Stimulated activated CD4-positive, alpha-beta T cell treated with anti-CD3 and anti-CD28 coated beads, Interleukin-4, amount 100 ng/mL, for 48 hours (primary cell): ENCODE measurements around the gene TRDN.
A peak's percentile ranks its signal among the peaks of the same experiment; 100 is the strongest.
"Not testable (repeated sequence)": the region's sequence is repeated elsewhere in the genome, so short reads cannot be mapped to it uniquely, and the experiment has no call there.

Experiments
- DNase-seq, 2 donors: peaks; one replicate each; pipeline ENCODE4 v3.0.0-alpha.2; 2020; ENCODE audit warnings: low read depth in 2 of 2

TRDN gene

DNA sequence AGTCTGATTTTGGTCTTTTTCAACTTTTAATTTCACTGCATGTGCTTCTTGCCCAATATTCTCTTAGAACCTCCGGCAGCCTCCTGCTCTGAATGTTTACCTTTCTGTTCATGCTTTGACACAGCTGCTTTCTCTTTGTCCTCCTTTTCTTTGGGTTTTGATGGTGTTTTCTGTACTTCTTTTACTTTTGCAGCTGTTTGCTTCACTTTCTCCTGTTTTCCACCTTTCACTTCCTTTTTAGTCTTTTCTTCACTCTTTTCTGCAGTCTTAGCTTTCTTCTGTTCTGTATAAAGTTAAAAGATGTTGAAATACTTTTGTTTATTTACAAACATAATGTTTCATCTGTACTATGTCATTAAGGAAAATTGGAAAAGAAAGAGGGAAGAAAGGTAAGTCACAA, 133.1 kb downstream of the TRDN start:
- DNase-seq: no peak

DNA sequence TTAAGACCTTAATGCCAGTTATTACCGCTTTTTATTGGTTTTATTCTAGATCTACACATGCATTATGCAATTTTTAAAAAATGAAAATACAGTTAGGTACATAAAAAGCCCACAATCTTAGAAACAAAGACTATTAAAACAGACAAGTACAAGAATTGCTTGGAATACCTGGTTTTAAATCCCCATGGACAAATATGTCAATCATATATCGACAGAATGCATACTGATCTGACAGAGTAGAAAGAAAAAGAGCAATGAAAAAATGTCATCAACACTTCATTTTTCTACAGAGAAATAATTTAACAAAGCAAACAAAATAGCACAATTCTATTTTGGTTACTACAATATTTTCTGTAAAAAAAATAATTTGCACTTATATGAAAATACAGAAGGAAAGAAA, 139.7 kb downstream of the TRDN start:
- no peak for DNase-seq

DNA sequence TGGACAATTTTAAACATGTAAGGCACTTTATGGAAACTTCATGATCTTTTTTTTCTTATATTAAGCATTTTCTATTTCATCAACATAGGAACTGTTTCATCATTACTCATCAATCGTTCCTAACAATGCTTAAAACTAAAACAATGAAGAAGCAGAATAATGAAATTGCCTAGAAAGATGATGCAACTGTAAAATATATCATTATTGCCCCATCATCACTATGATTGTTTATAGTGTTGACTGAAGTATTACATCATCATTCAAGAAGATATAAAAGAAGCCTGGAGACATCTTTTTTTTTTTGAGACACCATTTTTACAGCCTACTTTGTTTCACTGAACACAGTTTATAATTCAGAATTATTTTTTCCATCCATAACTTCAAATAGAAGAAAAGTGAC, 147.2 kb downstream of the TRDN start:
- DNase-seq: no peak

DNA sequence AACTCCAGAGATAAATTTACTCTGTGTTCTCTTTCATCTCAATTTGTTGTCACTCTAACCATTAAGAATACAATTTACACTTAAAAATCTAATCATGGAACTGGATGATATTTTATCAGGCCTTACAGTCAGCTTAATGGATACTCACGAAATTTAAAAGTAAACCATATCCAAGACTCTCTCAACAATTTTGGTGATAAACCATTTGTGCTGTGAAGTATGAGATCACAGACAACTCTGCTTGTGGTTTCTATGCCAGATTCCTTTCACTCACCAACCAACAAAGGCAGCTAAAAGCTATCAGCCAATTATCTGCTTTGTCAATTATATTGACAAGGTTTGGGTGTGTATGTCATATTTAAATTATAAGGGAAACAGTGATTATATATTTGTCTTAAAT, 155.8 kb downstream of the TRDN start:
- no peak for DNase-seq

DNA sequence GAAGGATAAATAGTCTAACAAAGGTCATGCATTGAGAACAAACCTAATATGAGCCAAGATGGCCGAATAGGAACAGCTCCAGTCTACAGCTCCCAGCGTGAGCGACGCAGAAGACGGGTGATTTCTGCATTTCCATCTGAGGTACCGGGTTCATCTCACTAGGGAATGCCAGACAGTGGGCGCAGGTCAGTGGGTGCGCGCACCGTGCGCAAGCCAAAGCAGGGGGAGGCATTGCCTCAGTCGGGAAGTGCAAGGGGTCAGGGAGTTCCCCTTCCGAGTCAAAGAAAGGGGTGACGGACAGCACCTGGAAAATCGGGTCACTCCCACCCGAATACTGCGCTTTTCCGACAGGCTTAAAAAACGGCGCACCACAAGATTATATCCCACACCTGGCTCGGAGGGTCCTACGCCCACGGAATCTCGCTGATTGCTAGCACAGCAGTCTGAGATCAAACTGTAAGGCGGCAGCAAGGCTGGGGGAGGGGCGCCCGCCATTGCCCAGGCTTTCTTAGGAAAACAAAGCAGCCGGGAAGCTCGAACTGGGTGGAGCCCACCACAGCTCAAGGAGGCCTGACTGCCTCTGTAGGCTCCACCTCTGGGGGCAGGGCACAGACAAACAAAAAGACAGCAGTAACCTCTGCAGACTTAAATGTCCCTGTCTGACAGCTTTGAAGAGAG, 164.6 kb downstream of the TRDN start:
- DNase-seq: not testable (repeated sequence)

DNA sequence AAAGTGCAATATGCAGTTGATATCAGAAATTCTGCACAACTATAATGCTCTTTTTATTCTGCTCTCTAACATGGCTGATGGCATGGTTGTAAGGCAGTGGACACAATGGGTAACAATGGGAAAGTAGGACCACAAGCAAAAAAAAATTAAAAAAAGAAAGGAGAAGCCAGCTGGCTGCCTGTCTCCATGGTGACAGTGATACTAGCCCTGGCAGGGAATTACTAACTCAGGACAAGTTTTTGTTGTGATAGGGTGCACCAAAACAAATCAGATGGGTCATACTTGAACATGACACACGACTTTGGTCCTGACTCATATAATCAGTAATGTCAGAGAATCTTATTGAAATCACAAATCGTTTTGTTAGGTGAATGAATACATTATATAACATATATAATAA, 169.4 kb downstream of the TRDN start:
- no peak for DNase-seq

DNA sequence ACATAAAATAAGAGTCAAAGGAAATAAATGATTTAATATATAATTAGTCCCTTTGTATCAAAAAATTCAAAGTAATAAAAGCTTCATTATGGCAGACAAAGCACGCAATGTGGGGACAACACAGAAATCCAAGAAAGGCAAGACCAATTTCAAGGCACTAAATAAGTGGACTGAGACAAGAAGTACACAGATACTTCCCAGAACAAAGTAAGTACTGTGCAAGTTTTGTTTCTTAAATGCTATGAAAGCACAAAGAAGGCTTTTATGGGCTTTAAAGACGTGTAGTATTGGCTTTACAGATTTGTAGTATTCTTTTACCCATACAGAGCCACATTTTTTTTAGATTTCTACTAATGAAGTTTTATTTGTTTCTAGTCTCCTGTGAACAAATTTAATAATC, 174.6 kb downstream of the TRDN start:
- no peak for DNase-seq

DNA sequence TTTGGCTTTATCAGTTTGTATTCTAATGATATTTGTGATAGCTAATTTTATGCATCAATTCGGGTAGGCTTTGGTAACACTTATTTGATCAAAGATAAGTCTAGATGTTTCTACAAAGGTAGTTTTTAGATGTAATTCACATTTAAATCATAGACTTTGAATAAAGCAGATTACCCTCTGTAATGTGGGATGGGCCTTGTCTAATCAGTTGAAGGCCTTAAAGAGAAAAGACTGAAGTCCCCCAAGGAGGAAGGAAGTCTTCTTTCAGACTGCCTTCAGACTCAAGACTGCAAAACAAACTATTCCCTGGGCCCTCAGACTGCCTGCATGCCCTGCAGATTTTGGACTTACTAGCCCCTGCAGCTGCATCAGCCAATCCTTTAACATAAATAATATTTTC, 178.5 kb downstream of the TRDN start:
- no peak for DNase-seq

DNA sequence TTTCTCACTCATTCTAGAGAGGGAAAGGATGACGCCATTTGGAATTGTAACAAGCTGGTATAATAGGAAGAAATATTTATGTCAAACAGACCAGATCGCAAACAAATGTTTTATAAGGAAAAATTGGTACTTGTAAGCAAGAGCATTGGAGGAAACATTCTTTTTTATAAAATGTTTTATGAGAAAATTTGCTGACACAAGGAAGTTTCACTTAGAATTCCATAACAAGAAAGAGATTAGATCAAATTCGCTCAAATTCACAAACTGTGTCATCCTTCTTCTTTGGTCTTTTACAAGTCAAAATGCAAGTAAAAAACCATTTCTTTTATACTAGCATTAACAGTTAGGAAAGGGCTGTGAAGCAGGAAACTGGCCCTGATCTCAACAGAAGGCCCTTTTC, 179.9 kb downstream of the TRDN start:
- no peak for DNase-seq

DNA sequence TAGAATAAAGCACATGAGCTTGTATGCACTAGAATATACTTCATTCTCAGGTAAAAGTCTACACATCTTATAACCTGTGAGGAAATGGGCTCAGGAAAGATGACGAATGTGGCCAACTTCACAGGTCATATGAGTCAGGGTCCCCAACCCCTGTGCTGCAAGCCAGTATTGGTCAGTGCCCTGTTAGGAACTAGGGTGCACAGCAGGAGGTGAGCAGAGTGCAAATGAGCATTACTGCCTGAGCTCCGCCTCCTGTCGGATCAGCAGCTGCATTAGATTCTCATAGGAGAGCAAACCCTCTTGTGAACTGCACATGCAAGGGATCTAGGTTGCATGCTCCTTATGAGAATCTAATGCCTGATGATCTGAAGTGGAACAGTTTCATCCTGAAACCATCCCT, 182.3 kb downstream of the TRDN start:
- no peak for DNase-seq

DNA sequence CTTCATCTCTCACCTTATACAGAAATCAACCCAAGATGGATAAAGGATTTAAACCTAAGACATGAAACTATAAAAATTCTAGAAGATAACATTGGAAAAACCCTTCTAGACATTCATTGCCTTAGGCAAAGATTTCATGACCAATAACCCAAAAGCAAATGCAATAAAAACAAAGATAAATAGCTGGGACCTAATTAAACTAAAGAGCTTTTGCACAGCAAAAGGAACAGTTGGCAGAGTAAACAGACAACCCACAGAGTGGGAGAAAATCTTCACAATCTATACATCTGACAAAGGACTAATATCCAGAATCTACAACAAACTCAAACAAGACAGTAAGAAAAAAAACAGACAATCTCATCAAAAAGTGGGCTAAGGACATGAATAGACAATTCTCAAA, 183.7 kb downstream of the TRDN start:
- DNase-seq: not testable (repeated sequence)

DNA sequence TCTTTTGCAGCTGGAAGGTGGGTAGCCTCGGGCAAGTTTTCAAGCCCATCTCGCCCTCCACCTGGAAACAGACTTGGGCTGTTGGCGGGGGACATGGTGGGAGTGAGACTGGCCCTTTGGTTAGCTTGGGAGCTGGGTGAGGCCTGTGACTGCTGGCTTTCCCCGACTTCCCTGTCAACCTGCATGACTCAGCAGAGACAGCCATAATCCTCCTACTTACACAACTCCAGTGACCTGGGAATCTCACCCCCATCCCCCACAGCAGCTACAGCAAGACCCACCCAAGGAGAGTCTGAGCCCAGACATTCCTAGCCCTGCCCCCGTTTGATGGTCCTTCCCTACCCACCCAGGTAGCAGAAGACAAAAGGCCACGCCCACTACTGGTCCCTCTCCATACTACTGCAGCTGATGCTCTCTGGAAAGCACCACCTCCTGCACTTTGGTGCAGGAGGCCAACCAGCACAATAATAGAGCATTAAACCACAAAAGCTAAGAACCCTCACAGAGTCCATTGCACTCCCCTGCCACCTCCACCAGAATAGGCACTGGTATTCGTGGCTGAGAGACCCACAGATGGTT, 188.4 kb downstream of the TRDN start:
- DNase-seq: no peak

DNA sequence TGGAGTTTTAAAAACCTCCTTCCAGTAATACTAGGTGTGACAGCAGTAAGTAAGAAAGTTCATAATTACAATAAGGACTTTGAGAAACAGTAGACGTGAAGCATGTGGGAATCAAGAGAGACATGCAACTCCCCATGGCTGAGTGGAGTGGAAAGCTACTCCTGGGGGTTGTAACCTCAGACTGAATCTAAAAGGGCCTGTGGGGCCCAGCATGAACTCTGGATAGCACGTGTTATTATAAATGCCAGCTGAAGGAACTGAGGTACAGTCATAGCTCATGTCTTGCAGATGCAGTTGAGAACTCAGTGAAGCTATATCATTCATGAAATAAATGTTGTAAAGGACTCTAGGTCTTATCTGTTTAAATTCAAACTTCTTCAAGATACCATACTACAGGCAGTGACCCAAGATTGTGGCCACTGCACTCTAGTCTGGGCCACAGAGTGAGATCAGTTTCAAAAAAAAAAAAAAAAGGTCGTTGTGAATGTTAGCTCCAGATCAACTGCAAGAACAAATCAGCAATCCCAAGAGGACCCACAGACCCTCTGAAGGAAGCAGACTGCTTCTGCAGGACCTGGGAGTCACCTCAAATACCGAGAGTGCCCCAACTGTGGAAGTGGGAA, 189.3 kb downstream of the TRDN start:
- no peak for DNase-seq

DNA sequence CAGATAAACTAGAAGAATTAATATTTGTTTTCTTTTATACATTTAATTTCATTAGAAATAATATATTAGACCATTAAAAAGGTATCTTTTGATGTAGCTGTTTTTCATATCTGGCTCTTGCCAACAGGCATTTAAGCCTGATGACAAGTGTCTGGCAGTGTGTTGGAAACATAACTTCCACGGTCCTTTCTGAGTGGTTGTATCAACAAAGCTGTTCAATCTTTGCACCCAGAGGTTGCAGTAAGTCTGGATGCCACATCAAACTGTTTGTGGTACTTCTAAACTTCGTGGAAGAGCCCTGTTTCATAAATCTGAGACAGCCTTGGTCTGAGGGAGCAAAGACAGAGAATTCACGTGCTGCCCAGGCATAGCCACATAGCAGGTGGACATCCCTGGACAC, 197.4 kb downstream of the TRDN start:
- no peak for DNase-seq

DNA sequence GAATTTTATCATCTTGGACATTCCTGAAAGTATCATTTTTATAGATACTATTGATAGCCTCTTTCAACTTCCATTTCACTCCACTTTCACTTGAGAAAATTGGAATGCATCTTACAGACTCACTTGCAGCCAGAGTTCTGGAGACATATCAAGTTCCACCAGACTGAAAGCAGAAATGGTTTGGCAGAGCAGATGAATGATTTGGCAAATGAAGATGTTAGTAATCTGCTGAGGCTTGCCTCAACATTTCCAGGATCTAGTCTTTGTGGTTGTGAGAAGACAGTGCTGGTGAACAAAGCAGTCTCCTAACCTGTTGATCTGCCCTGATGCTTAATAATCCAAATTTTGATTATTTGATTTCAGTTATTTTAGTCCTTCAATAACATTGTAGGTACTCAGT, 202.6 kb downstream of the TRDN start:
- DNase-seq: no peak

DNA sequence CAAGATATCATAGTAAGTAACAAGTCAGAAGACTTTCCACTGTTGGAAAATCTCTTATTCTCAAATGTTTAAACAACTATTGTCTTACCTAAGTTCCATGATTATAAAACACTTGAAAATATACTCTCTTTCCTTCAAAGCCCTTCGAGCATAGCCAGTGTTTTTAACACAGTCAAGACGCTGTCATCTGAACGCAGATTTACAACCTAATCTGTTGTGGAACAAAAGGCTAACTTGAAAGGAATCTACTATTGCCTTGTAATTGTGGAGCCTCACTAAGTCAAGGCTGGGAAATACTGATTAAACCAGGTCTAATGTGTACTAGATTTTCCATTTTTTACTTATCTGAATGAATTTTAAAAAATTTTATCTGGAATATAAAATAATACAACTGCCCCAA, 205.8 kb downstream of the TRDN start:
- DNase-seq: no peak

DNA sequence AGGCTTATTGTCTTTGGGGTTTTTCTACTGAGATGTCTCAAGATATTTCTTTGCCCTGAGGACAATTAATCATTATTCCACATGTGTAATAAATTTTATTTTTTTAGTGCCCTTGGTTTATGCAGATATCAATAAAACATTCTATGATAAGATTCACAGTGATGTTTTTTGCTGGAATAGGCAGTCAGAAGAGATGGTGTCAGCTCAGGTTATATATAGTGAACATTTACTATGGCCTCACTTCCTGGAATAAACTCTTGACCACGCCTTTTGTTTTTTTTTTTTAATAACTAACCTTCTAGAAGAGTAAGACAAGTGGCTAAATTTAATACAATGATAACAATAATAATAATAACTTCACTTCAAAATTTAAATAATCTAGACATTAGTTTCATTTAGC, 209.7 kb downstream of the TRDN start:
- no peak for DNase-seq

DNA sequence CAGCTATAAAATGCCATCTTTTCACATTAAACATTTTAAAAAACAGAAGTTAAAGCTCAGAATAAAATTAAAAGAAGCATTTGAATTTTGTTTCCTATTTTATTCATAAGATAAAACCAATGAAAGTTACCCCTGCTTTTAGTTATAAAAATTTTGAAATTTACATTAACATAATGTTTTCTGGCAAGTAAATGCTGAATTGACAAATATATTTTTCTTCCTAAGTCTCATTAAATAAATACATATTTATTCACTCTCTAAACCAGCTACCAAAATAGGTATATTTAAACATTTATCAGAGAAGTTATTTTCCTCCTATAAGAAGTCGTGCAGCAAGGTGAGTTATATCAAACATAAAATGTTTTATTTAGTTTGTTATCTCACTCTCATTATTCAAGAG, 213.6 kb downstream of the TRDN start:
- DNase-seq: no peak

DNA sequence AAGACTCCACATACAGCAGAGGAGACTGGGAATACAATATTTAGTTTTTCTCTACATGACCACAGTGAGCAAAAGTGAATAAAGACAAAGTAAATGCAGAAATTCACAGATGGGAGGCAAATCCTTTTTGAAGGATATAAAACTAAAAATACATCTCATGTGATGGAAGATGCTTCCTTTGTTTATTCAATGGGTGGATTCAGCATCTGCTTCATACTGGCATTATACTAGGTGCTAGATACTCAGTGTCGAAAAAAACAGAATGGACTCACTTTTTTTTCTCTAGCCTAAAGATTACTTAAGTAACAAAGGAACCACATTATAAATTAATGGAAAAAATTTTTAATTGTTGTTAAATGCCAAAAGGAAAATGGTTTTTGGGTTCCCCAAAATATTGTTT, 216.2 kb downstream of the TRDN start:
- DNase-seq: no peak

DNA sequence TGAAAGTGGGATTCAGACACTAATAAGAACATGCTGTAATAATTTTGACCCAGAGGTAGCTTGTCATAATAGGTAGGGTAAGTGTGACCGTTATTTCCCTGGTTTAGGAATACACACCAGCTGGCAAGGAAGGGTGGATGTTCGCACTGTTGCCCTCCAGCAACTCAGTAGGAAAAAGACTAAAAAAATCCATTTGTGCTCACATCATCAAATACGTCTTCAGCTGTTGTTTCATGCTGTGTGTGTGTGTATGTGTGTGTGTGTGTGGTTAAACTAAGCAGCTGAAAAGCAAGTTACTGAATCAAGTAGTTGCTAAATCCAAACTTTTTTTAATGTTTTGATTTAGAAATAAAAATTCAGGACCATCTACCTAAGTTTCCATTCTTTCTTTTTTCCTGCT, 218.7 kb downstream of the TRDN start:
- no peak for DNase-seq

DNA sequence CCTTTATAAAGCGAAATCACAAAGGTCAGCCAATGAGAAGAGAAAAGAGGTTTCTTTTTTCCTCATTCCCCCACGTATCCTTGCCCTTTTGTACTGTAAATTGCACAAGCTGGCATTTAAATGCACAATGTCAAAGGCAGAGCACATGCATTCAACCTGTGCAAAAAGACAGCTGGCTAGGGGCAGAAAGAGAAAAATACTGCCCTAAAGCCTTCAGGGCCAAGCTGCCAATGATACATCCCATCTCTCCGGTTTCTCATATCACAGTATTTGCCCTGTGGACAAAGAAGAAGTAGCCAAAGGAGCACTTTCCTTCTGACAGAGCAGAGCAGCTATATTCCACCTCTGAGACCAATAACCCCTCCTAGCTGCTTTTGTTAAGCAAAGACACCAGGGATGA, 219.2 kb downstream of the TRDN start:
- DNase-seq: no peak

DNA sequence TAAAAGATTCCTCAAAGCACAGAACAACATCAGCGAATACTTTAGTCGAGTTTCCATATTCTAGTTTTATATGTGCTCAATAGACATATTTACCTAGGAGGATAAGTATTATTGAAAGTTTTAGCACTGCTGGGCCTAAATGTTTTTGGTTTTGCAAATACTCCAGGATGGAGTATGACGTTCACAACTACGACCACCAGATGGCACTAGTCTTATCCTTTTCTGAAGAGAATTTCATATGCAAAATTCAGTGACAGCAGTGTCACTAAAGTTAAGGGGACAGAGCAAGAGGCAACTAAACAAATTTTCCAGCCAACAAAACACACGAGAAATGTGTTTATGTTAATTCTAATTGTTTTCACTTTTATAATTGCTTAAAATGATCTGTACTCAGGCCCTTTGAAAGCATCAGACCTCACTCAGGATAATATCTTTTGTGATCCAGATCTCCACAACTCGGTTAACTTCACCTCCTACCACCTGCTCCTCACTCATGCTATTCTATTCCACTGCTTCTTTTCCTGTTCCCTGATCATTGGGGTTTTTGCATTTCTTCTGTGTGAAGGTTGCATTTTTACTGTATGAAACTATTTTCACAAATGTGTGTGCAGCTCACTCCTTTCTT, 220.8 kb downstream of the TRDN start:
- peak; percentile 9 to 26 for DNase-seq

DNA sequence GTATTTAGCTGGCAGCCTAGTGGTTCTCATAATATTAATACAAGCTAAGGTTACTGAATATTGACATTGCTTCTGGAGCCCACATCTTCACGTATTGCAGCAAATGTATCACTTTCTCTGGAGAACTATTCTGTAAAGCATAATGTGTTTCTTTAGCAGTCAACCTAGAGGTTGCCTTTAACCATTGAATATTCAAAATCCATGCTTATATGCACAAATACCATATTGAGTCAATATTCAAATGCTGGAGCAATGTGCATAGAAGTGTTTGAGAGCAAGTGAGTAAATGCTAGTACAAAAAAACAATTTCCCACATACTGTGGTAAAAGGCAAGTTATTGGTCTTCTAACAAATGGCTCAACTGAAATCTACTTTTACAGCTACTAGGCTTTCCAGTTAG, 231.8 kb downstream of the TRDN start:
- no peak for DNase-seq
